Ovary (tissue), 9 donors: ENCODE data around the gene SEC23B. TPM values are rescaled to one million over a fixed set of nuclear protein-coding genes. Genes with fewer than 3 reads are reported as not detected.

ENCODE experiments used
- DNase-seq, 5 donors: peaks; one replicate each; pipeline ENCODE4 v3.0.0-alpha.2; 2019 to 2020
- H3K27ac ChIP-seq, 2 donors: fragments of 200-600 bp; one replicate each; pipeline versions ENCODE4 v1.5.1 to v1.8.0; 2019 to 2022
- H3K27me3 ChIP-seq: fragments of 200-600 bp; one replicate; pipeline ENCODE4 v1.8.0; 2022
- H3K36me3 ChIP-seq: fragments of 200-600 bp; sonication (generic); one replicate; pipeline ENCODE4 v1.5.1; 2019
- H3K4me1 ChIP-seq: one replicate; pipeline ENCODE4 v1.8.1; 2013; ENCODE audit warnings: mild to moderate bottlenecking, moderate library complexity; ENCODE audit not compliant: insufficient read depth
- H3K4me3 ChIP-seq: fragments of 200-600 bp; sonication (generic); one replicate; pipeline ENCODE4 v1.5.1; 2017
- H3K9me3 ChIP-seq, 2 donors: fragments of 200-600 bp in 1 of 2; sonication (generic) in 1 of 2; one replicate each; pipeline versions ENCODE4 v1.5.1 to v1.8.1; 2013 to 2019; ENCODE audit warnings: mild to moderate bottlenecking in 1 of 2, moderate library complexity in 1 of 2
- CTCF ChIP-seq, 3 donors: fragments of 450-650 bp in 2 of 3; fragments of 200-600 bp in 1 of 3; IDR thresholded peaks; one replicate each; pipeline versions ENCODE4 v1.5.1 to v1.8.0; 2016 to 2022; ENCODE audit warnings: antibody characterized with exemption in 3 of 3, mild to moderate bottlenecking in 1 of 3
- EP300 ChIP-seq: sonication (generic); formaldehyde crosslinking; IDR thresholded peaks from one replicate; pipeline ENCODE4 v1.6.1; 2017; ENCODE audit warnings: antibody characterized with exemption
- POLR2A ChIP-seq: fragments of 450-650 bp; IDR thresholded peaks from one replicate; pipeline ENCODE4 v1.6.1; 2017; ENCODE audit warnings: antibody characterized with exemption, mild to moderate bottlenecking, moderate library complexity
- WGBS, 3 donors: extraction: QIAGEN DNeasy Blood & Tissue Kit in 1 of 3; methylation state at CpG; one replicate each; pipeline versions ENCODE4 v1.1.5 to v1.1.7; 2013 to 2017; 5-methylcytosine and 5-hydroxymethylcytosine counted together
- intact Hi-C, 4 donors: fragments of 100-400 bp; cut with DNase I; formaldehyde crosslinking; loops; one replicate each; pipeline versions ENCODE4 v1.11.0 to v1.15.1; 2022 to 2023
- polyA plus RNA-seq, 2 donors: library from polyadenylated mRNA; stranded (reverse); fragments of 200-250 nt in 1 of 2; fragments of 350-450 nt in 1 of 2; fragmentation: Illumina TruSeq in 1 of 2; extraction: RNeasy Lipid Tissue Mini Kit (QIAGEN cat#74804) in 1 of 2; gene quantifications; one replicate each; pipeline ENCODE4 v1.2.3, GENCODE V29; 2013 to 2014
- total RNA-seq, 7 donors: library from RNA; depleted of rRNA in 2 of 7; stranded (reverse); fragments of >200 nt in 2 of 7; fragmentation: NEBNext Ultra II Directional in 3 of 7; extraction: Animal tissue kit (Norgen Biotek cat#: 25700) in 3 of 7; gene quantifications; one replicate each; pipeline versions ENCODE4 v1.1.0 to v1.2.4, GENCODE V29; 2016 to 2023
- donor health status: DM: no; HTN: no; CAD: no; lungs with moderate emphysema.
- donor health status: DM: no; HTN: no; CAD: no.
- donor health status: Bipolar disorder and iron deficiency.
- donor health status: DM: yes; HTN: yes; CAD: no.
- donor health status: DM: no; HTN: no; CAD: no.
- donor health status: DM: yes; HTN: yes; CAD: no.

SEC23B gene
- total and polyA plus RNA-seq, 9 donors = 11.2 to 48.0 (median 35.9) TPM

- Histone ChIP-seq H3K27me3 (no peaks in the 10 kb centered on the region), H3K9me3 (no peaks in the 10 kb centered on the region), H3K36me3 (no peaks in the 10 kb centered on the region), H3K27ac (no peak overlapping the region), H3K4me3 (no peak overlapping the region), H3K4me1 (no peaks in the 10 kb centered on the region)
- 74 to 86% (median 82%) methylated on average over 7 of the region's 7 CpGs for WGBS, 3 donors
- no peak for DNase-seq
- intact Hi-C loops = no loop called here
- TF ChIP-seq CTCF (IDR thresholded peaks at IDR 0.05) (no peak), EP300 (no peak), POLR2A (no peak)
These were observed 36.2 kb downstream of the SEC23B start for GRCh38 chr20:18543932-18544331.

- no peak for DNase-seq
- 93 to 97% (median 97%) methylated on average over 1 of the region's 1 CpG for WGBS, 3 donors
- Histone ChIP-seq H3K4me1 (no peaks in the 10 kb centered on the region), H3K9me3 (no peaks in the 10 kb centered on the region), H3K4me3 (no peak overlapping the region), H3K27me3 (no peaks in the 10 kb centered on the region), H3K36me3 (no peaks in the 10 kb centered on the region), H3K27ac (no peak overlapping the region)
- TF ChIP-seq EP300 (no peak), POLR2A (no peak), CTCF (IDR thresholded peaks at IDR 0.05) (no peak)
- intact Hi-C loops = no loop called here
These were observed 37.8 kb downstream of the SEC23B start for GRCh38 chr20:18545566-18545965.

GRCh38 chr20:18548465-18548864 is 40.7 kb downstream of the SEC23B start:
- Histone ChIP-seq H3K36me3 (no peaks in the 10 kb centered on the region), H3K27me3 (no peaks in the 10 kb centered on the region), H3K27ac (no peak overlapping the region), H3K9me3 (no peaks in the 10 kb centered on the region), H3K4me1 (no peaks in the 10 kb centered on the region), H3K4me3 (no peak overlapping the region)
- 93 to 98% (median 96%) methylated on average over 3 of the region's 3 CpGs for WGBS, 3 donors
- intact Hi-C loops = no loop called here
- no peak for DNase-seq
- no peak for TF ChIP-seq EP300
- TF ChIP-seq CTCF (IDR thresholded peaks at IDR 0.05) = no peak
- TF ChIP-seq POLR2A = no peak

- no peak for DNase-seq
- Histone ChIP-seq H3K4me3 (no peak overlapping the region), H3K36me3 (no peaks in the 10 kb centered on the region), H3K27me3 (no peaks in the 10 kb centered on the region), H3K9me3 (no peaks in the 10 kb centered on the region), H3K27ac (no peak overlapping the region), H3K4me1 (no peaks in the 10 kb centered on the region)
- WGBS, 3 donors = 86 to 93% (median 88%) methylated on average over 8 of the region's 8 CpGs
- intact Hi-C loops = no loop called here
- TF ChIP-seq CTCF (IDR thresholded peaks at IDR 0.05) = no peak
- no peak for TF ChIP-seq EP300
- TF ChIP-seq POLR2A = no peak
These were observed 46.0 kb downstream of the SEC23B start for GRCh38 chr20:18553746-18554145.
